Fibroblast of lung (primary cell): Measurements from ENCODE around the gene GOLGA8B.

Source experiments
- EZH2 ChIP-seq: IDR thresholded peaks from 2 replicates; pipeline ENCODE4 v1.5.1; 2012; ENCODE audit warnings: low read length, control low read depth, mild to moderate bottlenecking; ENCODE audit errors: missing control alignments
- TF ChIP-seq, protein P1 (sequence below), 2 donors: IDR thresholded peaks in 1 of 2; conservative IDR thresholded peaks in 1 of 2; 1 replicate in 1 of 2; 2 replicates in 1 of 2; pipeline ENCODE4 v1.5.1; 2011 to 2012; ENCODE audit warnings: low read length in 2 of 2, control low read depth in 1 of 2, inconsistent platforms in 1 of 2, low read depth in 1 of 2, mild to moderate bottlenecking in 1 of 2

DNA sequence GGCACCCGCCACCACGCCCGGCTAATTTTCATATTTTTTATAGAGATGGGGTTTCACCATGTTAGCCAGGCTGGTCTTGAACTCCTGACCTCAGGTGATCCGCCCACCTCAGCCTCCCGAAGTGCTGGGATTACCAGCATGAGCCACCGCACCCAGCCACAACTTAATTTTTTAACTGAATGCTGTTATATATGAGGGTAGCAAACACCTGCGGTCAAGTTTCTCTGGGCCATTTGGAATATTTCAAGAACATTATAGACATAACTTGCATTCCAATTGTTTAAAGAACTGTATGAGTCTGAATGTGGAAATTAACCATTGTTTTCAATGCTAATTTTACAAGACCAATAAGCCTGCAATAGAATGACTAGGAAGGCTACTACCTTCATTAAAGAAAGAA is 35.7 kb upstream of the GOLGA8B start:
- TF ChIP-seq, protein P1, sequence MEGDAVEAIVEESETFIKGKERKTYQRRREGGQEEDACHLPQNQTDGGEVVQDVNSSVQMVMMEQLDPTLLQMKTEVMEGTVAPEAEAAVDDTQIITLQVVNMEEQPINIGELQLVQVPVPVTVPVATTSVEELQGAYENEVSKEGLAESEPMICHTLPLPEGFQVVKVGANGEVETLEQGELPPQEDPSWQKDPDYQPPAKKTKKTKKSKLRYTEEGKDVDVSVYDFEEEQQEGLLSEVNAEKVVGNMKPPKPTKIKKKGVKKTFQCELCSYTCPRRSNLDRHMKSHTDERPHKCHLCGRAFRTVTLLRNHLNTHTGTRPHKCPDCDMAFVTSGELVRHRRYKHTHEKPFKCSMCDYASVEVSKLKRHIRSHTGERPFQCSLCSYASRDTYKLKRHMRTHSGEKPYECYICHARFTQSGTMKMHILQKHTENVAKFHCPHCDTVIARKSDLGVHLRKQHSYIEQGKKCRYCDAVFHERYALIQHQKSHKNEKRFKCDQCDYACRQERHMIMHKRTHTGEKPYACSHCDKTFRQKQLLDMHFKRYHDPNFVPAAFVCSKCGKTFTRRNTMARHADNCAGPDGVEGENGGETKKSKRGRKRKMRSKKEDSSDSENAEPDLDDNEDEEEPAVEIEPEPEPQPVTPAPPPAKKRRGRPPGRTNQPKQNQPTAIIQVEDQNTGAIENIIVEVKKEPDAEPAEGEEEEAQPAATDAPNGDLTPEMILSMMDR (conservative IDR thresholded peaks at IDR 0.05 in 1 of 2, IDR thresholded peaks at IDR 0.05 in 1 of 2; ENCODE audit: low read depth in 1 of 2, low read length in 2 of 2): no peak
- no peak for TF ChIP-seq EZH2
